IMR-90 (cell line): ENCODE data around the gene WNT8B. TPM values are rescaled to one million over a fixed set of nuclear protein-coding genes. Genes with fewer than 3 reads are reported as not detected.

Source experiments
- ATAC-seq: fragments of 200-7000 bp; cut with Tn5 transposase; 2 replicates; pipeline ENCODE4 v1.9.1; 2020; ENCODE audit warnings: low read depth, mild to moderate bottlenecking, moderate library complexity
- BruUV-seq: library from RNA; stranded (reverse); fragments of 400-500 nt; replicated peaks from 2 replicates; lab custom pipeline; 2021; lab: Mats Ljungman, UMichigan
- CTCF ChIA-PET: fragments of 300-600 bp; formaldehyde crosslinking; extraction: SDS; loops from one replicate; lab custom pipeline; 2021; ENCODE audit warnings: antibody characterized with exemption; lab: Yijun Ruan, JAX
- POLR2A ChIA-PET: fragments of 300-600 bp; sonication (Branson Sonifier 250); formaldehyde crosslinking; loops from one replicate; lab custom pipeline; 2022; ENCODE audit warnings: antibody characterized with exemption; ENCODE audit not compliant: unreplicated experiment; lab: Charles Lee
- DNase-seq: peaks from one replicate; pipeline ENCODE4 v3.0.0; 2013
- H2AFZ ChIP-seq: replicated peaks from 2 replicates; pipeline ENCODE3; 2013; ENCODE audit warnings: low read length, mild to moderate bottlenecking; ENCODE audit not compliant: poor library complexity
- H2AK5ac ChIP-seq: 2 replicates; pipeline ENCODE4 v1.6.1; 2013; ENCODE audit warnings: low read depth, low read length, inconsistent platforms
- H2AK9ac ChIP-seq: replicated peaks from 2 replicates; pipeline ENCODE3; 2013; ENCODE audit warnings: mild to moderate bottlenecking, low read depth, low read length, moderate library complexity; ENCODE audit not compliant: poor library complexity
- H2BK120ac ChIP-seq: 2 replicates; pipeline ENCODE4 v1.6.1; 2013; ENCODE audit warnings: low read depth, low read length, inconsistent platforms
- H2BK15ac ChIP-seq: 3 replicates; pipeline ENCODE4 v1.6.1; 2013; ENCODE audit warnings: low read depth, low read length, inconsistent platforms
- H2BK20ac ChIP-seq: 2 replicates; pipeline ENCODE4 v1.6.1; 2013; ENCODE audit warnings: low read depth, mild to moderate bottlenecking, inconsistent platforms, low read length, moderate library complexity
- H2BK5ac ChIP-seq: 2 replicates; pipeline ENCODE4 v1.6.1; 2013; ENCODE audit warnings: mild to moderate bottlenecking, low read depth, low read length, inconsistent platforms; ENCODE audit not compliant: poor library complexity, severe bottlenecking
- H3K14ac ChIP-seq: replicated peaks from 2 replicates; pipeline ENCODE4 v1.6.1; 2013; ENCODE audit warnings: low read depth, low read length, inconsistent platforms
- H3K18ac ChIP-seq: 2 replicates; pipeline ENCODE4 v1.6.1; 2013; ENCODE audit warnings: low read depth, low read length, control low read depth
- H3K23ac ChIP-seq: 2 replicates; pipeline ENCODE4 v1.6.1; 2013; ENCODE audit warnings: low read depth, low read length, inconsistent platforms
- H3K27ac ChIP-seq: 2 replicates; pipeline ENCODE4 v1.5.1; 2013; ENCODE audit warnings: mild to moderate bottlenecking, control low read depth, low read length; ENCODE audit not compliant: insufficient read depth
- H3K27me3 ChIP-seq: 2 replicates; pipeline ENCODE4 v1.6.1; 2013; ENCODE audit warnings: low read length; ENCODE audit not compliant: control insufficient read depth, insufficient read depth
- H3K36me3 ChIP-seq: 2 replicates; pipeline ENCODE4 v1.6.1; 2013; ENCODE audit warnings: low read length, mixed read lengths; ENCODE audit not compliant: control insufficient read depth, insufficient read depth
- H3K4ac ChIP-seq: 2 replicates; pipeline ENCODE4 v1.6.1; 2013; ENCODE audit warnings: low read depth, low read length, inconsistent platforms
- H3K4me1 ChIP-seq: 2 replicates; pipeline ENCODE4 v1.6.1; 2013; ENCODE audit warnings: low read length, mixed read lengths; ENCODE audit not compliant: control insufficient read depth, insufficient read depth
- H3K4me2 ChIP-seq: 2 replicates; pipeline ENCODE4 v1.6.1; 2013; ENCODE audit warnings: low read depth, mild to moderate bottlenecking, control low read depth, low read length, moderate library complexity
- H3K4me3 ChIP-seq: 2 replicates; pipeline ENCODE4 v1.5.1; 2013; ENCODE audit warnings: low read depth, mild to moderate bottlenecking, control low read depth, low read length, moderate library complexity; ENCODE audit not compliant: insufficient read depth
- H3K56ac ChIP-seq: 2 replicates; pipeline ENCODE4 v1.6.1; 2013; ENCODE audit warnings: low read length, inconsistent platforms; ENCODE audit not compliant: insufficient read depth; ENCODE audit errors: extremely low read depth
- H3K79me1 ChIP-seq, 2 experiments: 2 replicates each; pipeline ENCODE4 v1.6.1; 2013; ENCODE audit warnings: low read length in 2 of 2, inconsistent platforms in 1 of 2, low read depth in 1 of 2
- H3K9ac ChIP-seq: 2 replicates; pipeline ENCODE4 v1.6.1; 2013; ENCODE audit warnings: low read depth, low read length, control low read depth
- H3K9me1 ChIP-seq: 2 replicates; pipeline ENCODE4 v1.6.1; 2013; ENCODE audit warnings: low read length, inconsistent platforms; ENCODE audit not compliant: insufficient read depth
- H3K9me3 ChIP-seq: 2 replicates; pipeline ENCODE4 v1.6.1; 2013; ENCODE audit warnings: low read length; ENCODE audit not compliant: control insufficient read depth, insufficient read depth
- H4K20me1 ChIP-seq: 2 replicates; pipeline ENCODE4 v1.6.1; 2013; ENCODE audit warnings: low read length, inconsistent platforms; ENCODE audit not compliant: insufficient read depth
- H4K5ac ChIP-seq: 2 replicates; pipeline ENCODE4 v1.6.1; 2013; ENCODE audit warnings: mild to moderate bottlenecking, low read depth, low read length, control low read depth
- H4K8ac ChIP-seq, 2 experiments: 2 replicates each; pipeline ENCODE4 v1.6.1; 2013; ENCODE audit warnings: low read depth in 2 of 2, low read length in 2 of 2, control low read depth in 1 of 2, inconsistent platforms in 1 of 2
- H4K91ac ChIP-seq: 2 replicates; pipeline ENCODE4 v1.6.1; 2013; ENCODE audit warnings: low read depth, low read length, inconsistent platforms; ENCODE audit not compliant: insufficient read depth
- BHLHE40 ChIP-seq: fragments of 150-350 bp; IDR thresholded peaks from 2 replicates; pipeline ENCODE4 v1.6.1; 2016; ENCODE audit warnings: mild to moderate bottlenecking, low read depth, low read length
- CEBPB ChIP-seq: IDR thresholded peaks from 2 replicates; pipeline ENCODE4 v1.6.1; 2012; ENCODE audit warnings: low read depth, low read length, improper control_type of control experiment
- CHD1 ChIP-seq: IDR thresholded peaks from 2 replicates; pipeline ENCODE4 v1.6.1; 2012; ENCODE audit warnings: low read depth, low read length, improper control_type of control experiment
- MAFK ChIP-seq: IDR thresholded peaks from 2 replicates; pipeline ENCODE4 v1.6.1; 2012; ENCODE audit warnings: low read depth, low read length, improper control_type of control experiment
- MAZ ChIP-seq: IDR thresholded peaks from 2 replicates; pipeline ENCODE4 v1.6.1; 2012; ENCODE audit warnings: low read depth, mild to moderate bottlenecking, low read length, improper control_type of control experiment, moderate library complexity, borderline replicate concordance
- MXI1 ChIP-seq: IDR thresholded peaks from 2 replicates; pipeline ENCODE4 v1.6.1; 2012; ENCODE audit warnings: low read depth, mild to moderate bottlenecking, low read length, moderate library complexity, borderline replicate concordance
- NFE2L2 ChIP-seq: fragments of 150-350 bp; IDR thresholded peaks from 2 replicates; pipeline ENCODE4 v1.6.1; 2016; ENCODE audit warnings: low read depth, mild to moderate bottlenecking, low read length
- POLR2A ChIP-seq: IDR thresholded peaks from 2 replicates; pipeline ENCODE4 v1.6.1; 2012; ENCODE audit warnings: mild to moderate bottlenecking, low read depth, low read length
- RCOR1 ChIP-seq: IDR thresholded peaks from 2 replicates; pipeline ENCODE4 v1.6.1; 2012; ENCODE audit warnings: mild to moderate bottlenecking, low read length, improper control_type of control experiment; ENCODE audit not compliant: insufficient replicate concordance
- RFX5 ChIP-seq: IDR thresholded peaks from 2 replicates; pipeline ENCODE4 v1.8.0; 2012; ENCODE audit warnings: low read depth, mild to moderate bottlenecking, low read length, moderate library complexity
- SMC3 ChIP-seq: fragments of 150-350 bp; IDR thresholded peaks from 2 replicates; pipeline ENCODE4 v1.6.1; 2016; ENCODE audit warnings: low read depth, mild to moderate bottlenecking, antibody characterized with exemption, low read length, moderate library complexity
- WGBS, 2 experiments: methylation state at CpG; one replicate each; pipeline versions ENCODE4 v1.1.5 to v1.1.7; 2013; ENCODE audit warnings: missing lambda C conversion rate in 2 of 2; ENCODE audit not compliant: insufficient read length in 1 of 2; ENCODE audit errors: extremely low coverage in 2 of 2; 5-methylcytosine and 5-hydroxymethylcytosine counted together
- dilution Hi-C: fragments of 300-500 bp; cut with HindIII; formaldehyde crosslinking; loops from one replicate; pipeline ENCODE4 v1.14.3; 2018; ENCODE audit warnings: low sequenced_read_pairs; ENCODE audit not compliant: unreplicated experiment
- in situ Hi-C: fragments of 300-500 bp; cut with MboI; formaldehyde crosslinking; loops from 3 replicates; pipeline ENCODE4 v1.14.3; 2019; ENCODE audit warnings: low sequenced_read_pairs, inconsistent platforms, mixed read lengths
- intact Hi-C: fragments of 100-400 bp; cut with micrococcal nuclease; formaldehyde crosslinking; loops from 2 replicates; pipeline ENCODE4 v1.10.0; 2022
- polyA plus RNA-seq, 3 experiments: library from polyadenylated mRNA; depleted of rRNA; stranded (reverse); fragments of >200 nt; gene quantifications; 2 replicates each; pipeline ENCODE4 v1.2.3, GENCODE V29; 2012; ENCODE audit warnings: low replicate concordance in 1 of 3
- total RNA-seq: library from RNA; depleted of rRNA; stranded (reverse); fragments of >200 nt; gene quantifications from 2 replicates; pipeline ENCODE4 v1.2.3, GENCODE V29; 2012
- TF ChIP-seq, protein P1 (sequence below): fragments of 150-350 bp; IDR thresholded peaks from 2 replicates; pipeline ENCODE4 v1.6.1; 2017; ENCODE audit warnings: mild to moderate bottlenecking, antibody characterized with exemption, low read length, low read depth
- TF ChIP-seq, protein P2 (sequence below): fragments of 150-350 bp; IDR thresholded peaks from 2 replicates; pipeline ENCODE4 v1.6.1; 2016; ENCODE audit warnings: low read depth, mild to moderate bottlenecking, low read length, moderate library complexity, borderline replicate concordance
- TF ChIP-seq, protein P3 (sequence below): conservative IDR thresholded peaks from 2 replicates; pipeline ENCODE4 v1.5.1; 2012; ENCODE audit warnings: mild to moderate bottlenecking, low read depth, low read length, improper control_type of control experiment

Gene WNT8B
- total and polyA plus RNA-seq, 2 of the 4 experiments (the other 2 are of a cell fraction): 0.03 TPM; not detected in 1

DNA sequence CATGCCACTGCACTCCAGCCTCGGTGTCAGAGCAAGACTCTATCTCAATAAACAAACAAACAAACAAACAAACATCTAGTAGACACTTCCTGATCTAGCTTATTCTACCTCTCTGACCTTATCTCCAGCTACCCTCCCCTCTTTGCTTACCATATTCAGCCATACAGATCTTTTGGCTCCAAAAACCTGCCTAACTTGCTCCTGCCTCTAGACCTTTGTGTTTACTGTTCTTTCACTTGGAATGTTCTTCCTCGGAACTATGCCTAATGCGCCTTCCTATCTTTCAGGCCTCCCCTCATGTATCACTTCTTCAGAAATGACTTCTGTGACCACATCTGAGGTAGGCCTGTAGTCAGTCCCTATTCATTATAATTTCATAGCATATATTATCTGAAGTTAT, 20.3 kb upstream of the WNT8B start:
- Histone ChIP-seq H3K14ac (no peak overlapping the region), H2BK5ac (no peak overlapping the region), H2BK15ac (no peak overlapping the region), H2AFZ (no peak overlapping the region), H3K4me1 (no peaks in the 10 kb centered on the region), H3K23ac (no peak overlapping the region), H3K4me2 (no peak overlapping the region), H3K27me3 (peaks cover 7% of the 10 kb centered on the region), H2AK5ac (no peak overlapping the region), H4K20me1 (no peaks in the 10 kb centered on the region), H3K9ac (no peak overlapping the region), H4K91ac (no peak overlapping the region), H2AK9ac (no peak overlapping the region), H3K79me1 (no peaks in the 10 kb centered on the region), H4K8ac (no peak overlapping the region), H3K18ac (no peak overlapping the region), H3K56ac (no peak overlapping the region), H3K36me3 (no peaks in the 10 kb centered on the region), H3K4me3 (no peak overlapping the region), H4K5ac (no peak overlapping the region), H2BK120ac (no peak overlapping the region), H3K4ac (no peak overlapping the region), H2BK20ac (no peak overlapping the region), H3K9me1 (no peaks in the 10 kb centered on the region), H3K27ac (no peak overlapping the region), H3K9me3 (peaks cover 3% of the 10 kb centered on the region)
- no TSS peak for BruUV-seq
- no peak for DNase-seq
- WGBS, 2 experiments: no CpG with 5 or more reads among the region's 3 CpGs
- ATAC-seq: no peak
- ChIA-PET CTCF (interaction anchor here (1.3 kb wide), 1 partner anchor 66 kb away, joined by 3 read pairs; no protein-coding TSS in a partner anchor), POLR2A (no interaction called here)
- intact Hi-C loops (no loop called here), in situ Hi-C loops (no loop called here), dilution Hi-C loops (no loop called here)
- no peak for TF ChIP-seq SMC3
- TF ChIP-seq, protein P1, sequence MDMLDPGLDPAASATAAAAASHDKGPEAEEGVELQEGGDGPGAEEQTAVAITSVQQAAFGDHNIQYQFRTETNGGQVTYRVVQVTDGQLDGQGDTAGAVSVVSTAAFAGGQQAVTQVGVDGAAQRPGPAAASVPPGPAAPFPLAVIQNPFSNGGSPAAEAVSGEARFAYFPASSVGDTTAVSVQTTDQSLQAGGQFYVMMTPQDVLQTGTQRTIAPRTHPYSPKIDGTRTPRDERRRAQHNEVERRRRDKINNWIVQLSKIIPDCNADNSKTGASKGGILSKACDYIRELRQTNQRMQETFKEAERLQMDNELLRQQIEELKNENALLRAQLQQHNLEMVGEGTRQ: no peak
- no peak for TF ChIP-seq POLR2A
- no peak for TF ChIP-seq MAZ
- TF ChIP-seq, protein P2, sequence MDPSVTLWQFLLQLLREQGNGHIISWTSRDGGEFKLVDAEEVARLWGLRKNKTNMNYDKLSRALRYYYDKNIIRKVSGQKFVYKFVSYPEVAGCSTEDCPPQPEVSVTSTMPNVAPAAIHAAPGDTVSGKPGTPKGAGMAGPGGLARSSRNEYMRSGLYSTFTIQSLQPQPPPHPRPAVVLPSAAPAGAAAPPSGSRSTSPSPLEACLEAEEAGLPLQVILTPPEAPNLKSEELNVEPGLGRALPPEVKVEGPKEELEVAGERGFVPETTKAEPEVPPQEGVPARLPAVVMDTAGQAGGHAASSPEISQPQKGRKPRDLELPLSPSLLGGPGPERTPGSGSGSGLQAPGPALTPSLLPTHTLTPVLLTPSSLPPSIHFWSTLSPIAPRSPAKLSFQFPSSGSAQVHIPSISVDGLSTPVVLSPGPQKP: no peak
- no peak for TF ChIP-seq RCOR1
- no peak for TF ChIP-seq RFX5
- no peak for TF ChIP-seq CEBPB
- TF ChIP-seq NFE2L2: no peak
- no peak for TF ChIP-seq MXI1
- TF ChIP-seq BHLHE40: no peak
- TF ChIP-seq MAFK: no peak
- TF ChIP-seq, protein P3, sequence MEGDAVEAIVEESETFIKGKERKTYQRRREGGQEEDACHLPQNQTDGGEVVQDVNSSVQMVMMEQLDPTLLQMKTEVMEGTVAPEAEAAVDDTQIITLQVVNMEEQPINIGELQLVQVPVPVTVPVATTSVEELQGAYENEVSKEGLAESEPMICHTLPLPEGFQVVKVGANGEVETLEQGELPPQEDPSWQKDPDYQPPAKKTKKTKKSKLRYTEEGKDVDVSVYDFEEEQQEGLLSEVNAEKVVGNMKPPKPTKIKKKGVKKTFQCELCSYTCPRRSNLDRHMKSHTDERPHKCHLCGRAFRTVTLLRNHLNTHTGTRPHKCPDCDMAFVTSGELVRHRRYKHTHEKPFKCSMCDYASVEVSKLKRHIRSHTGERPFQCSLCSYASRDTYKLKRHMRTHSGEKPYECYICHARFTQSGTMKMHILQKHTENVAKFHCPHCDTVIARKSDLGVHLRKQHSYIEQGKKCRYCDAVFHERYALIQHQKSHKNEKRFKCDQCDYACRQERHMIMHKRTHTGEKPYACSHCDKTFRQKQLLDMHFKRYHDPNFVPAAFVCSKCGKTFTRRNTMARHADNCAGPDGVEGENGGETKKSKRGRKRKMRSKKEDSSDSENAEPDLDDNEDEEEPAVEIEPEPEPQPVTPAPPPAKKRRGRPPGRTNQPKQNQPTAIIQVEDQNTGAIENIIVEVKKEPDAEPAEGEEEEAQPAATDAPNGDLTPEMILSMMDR: no peak
- no peak for TF ChIP-seq CHD1
